Measurements from ENCODE around the gene EPS8. TPM values are rescaled to one million over a fixed set of nuclear protein-coding genes. Genes with fewer than 3 reads are reported as not detected.

Gene EPS8
- total RNA-seq, 1 experiment from 2014 or later, result 27.1 TPM

DNA sequence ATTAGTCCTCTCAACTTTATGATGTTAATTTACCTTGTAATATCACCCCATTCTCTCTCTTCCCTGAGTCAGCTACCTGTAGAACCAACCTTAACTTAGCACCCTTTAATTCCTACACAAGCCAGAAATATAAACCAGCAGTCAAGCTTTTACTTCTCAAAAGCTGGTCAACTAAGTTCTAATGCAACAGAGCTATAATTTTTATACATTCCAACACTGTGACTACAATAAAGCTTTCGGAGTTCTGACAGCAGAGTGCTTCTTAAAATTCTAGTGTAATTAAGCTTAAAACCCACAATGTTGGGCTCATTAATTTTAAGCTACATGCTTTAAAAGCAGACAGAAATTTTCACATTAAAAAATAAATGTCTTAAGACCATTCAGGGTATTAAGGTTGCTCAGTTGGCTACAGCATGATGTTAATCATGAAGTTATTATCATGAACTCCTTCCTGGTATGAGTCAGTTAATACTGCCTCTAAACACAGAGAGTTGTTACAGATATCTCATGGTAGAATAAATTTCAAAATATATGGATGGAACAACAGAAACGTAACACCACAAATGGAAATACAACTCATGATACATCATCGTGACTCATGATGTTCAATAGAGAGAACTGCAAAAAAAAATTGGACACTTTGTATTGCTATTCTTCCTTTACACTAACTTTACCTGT lies 126.7 kb downstream of the EPS8 start:
- Histone ChIP-seq H3K9me3 (replicated peaks) (no peaks in the 10 kb centered on the region), H3K27me3 (no peaks in the 10 kb centered on the region), H3K4me3 (no peak overlapping the region), H3K4me1 (no peaks in the 10 kb centered on the region), H3K27ac (no peak overlapping the region), H3K36me3 (peaks cover 5% of the 10 kb centered on the region; the same call in 1 of the 2 replicates)
- no peak for DNase-seq

DNA sequence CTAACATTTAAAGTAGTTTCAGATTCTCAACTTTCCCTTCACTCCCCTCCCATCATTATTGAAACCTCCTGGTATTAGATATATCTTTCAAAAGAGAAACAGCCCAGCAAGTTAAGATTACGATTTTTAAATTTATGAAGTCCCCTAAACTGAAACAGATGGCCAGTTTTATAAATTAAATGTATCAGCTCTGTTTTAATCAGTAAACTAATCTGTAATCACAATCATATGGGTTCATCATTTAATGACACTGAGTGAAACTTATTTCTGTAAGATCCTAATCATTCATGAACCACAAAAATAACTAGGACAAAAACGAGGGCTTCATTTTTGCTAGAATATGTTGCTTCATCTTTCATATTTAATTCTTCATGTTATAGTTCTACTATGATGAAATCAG lies 137.8 kb downstream of the EPS8 start:
- DNase-seq, result no peak
- H3K4me3 ChIP-seq, result no peak overlapping the region
- no peaks in the 10 kb centered on the region; the same call in 1 of the 2 replicates for H3K4me1 ChIP-seq
- peaks cover 13% of the 10 kb centered on the region; the same call in 1 of the 2 replicates for H3K36me3 ChIP-seq
- no peaks in the 10 kb centered on the region for H3K9me3 ChIP-seq (replicated peaks)
- H3K27me3 ChIP-seq, result no peaks in the 10 kb centered on the region
- H3K27ac ChIP-seq, result no peak overlapping the region

DNA sequence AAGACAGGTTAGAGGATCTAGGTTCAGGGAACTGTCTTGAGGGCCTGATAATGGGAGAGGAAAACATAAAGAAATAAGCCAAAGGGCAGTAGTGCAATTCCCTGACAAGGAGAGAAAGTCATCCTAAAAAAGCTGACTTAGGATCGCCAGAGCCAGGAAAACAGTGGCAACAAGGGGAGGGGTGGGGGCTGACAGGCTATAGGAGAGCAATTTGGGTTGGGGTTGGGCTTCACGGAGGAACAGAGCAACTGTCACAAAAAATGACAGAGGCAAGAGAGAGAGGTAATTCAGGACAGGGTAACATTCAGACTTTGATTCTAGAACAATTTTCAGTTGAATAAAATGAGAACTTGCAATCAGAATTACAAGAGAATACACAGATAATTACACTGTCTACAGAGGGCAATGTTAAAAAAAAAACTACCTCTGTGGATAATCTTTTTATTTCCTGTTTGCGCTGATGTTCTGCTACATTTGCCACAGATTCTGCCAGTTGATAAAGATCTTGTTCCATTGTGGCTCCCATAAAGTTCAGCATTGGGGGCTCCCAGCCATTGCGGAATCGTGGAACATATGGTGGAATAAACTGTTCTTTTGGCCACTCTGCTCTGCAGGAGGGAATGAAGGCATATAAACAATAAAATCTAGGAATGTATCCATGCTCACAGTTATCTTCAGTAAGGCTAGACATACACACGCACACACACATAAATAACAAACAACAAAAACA lies 138.6 kb downstream of the EPS8 start:
- H3K27me3 ChIP-seq, result no peaks in the 10 kb centered on the region
- no peaks in the 10 kb centered on the region; the same call in 1 of the 2 replicates for H3K4me1 ChIP-seq
- no peak overlapping the region for H3K4me3 ChIP-seq
- H3K9me3 ChIP-seq (replicated peaks), result no peaks in the 10 kb centered on the region
- peaks cover 10% of the 10 kb centered on the region for H3K36me3 ChIP-seq
- peak in 1 of 2 experiments; percentile 4 for DNase-seq
- no peak overlapping the region for H3K27ac ChIP-seq

- no peak for DNase-seq
- H3K27ac ChIP-seq, result no peak overlapping the region
- no peaks in the 10 kb centered on the region for H3K9me3 ChIP-seq (replicated peaks)
- H3K27me3 ChIP-seq, result no peaks in the 10 kb centered on the region
- H3K4me3 ChIP-seq, result no peak overlapping the region
- H3K4me1 ChIP-seq, result no peaks in the 10 kb centered on the region; the same call in 1 of the 2 replicates
- H3K36me3 ChIP-seq, result peaks cover 14% of the 10 kb centered on the region
Measured at GRCh38 chr12:15649347-15649746, 139.8 kb downstream of the EPS8 start.

GRCh38 chr12:15648558-15648957 lies 140.6 kb downstream of the EPS8 start:
- H3K27me3 ChIP-seq, result no peaks in the 10 kb centered on the region
- H3K36me3 ChIP-seq, result peaks cover 12% of the 10 kb centered on the region
- H3K4me3 ChIP-seq, result no peak overlapping the region
- H3K4me1 ChIP-seq, result no peaks in the 10 kb centered on the region; the same call in 1 of the 2 replicates
- no peaks in the 10 kb centered on the region for H3K9me3 ChIP-seq (replicated peaks)
- no peak overlapping the region for H3K27ac ChIP-seq
- no peak for DNase-seq

- Histone ChIP-seq H3K36me3 (peaks cover 12% of the 10 kb centered on the region), H3K4me1 (no peaks in the 10 kb centered on the region; the same call in 1 of the 2 replicates), H3K27ac (no peak overlapping the region), H3K4me3 (no peak overlapping the region), H3K9me3 (replicated peaks) (no peaks in the 10 kb centered on the region), H3K27me3 (no peaks in the 10 kb centered on the region)
- no peak for DNase-seq
Measured at GRCh38 chr12:15646581-15646980, 142.6 kb downstream of the EPS8 start.

DNA sequence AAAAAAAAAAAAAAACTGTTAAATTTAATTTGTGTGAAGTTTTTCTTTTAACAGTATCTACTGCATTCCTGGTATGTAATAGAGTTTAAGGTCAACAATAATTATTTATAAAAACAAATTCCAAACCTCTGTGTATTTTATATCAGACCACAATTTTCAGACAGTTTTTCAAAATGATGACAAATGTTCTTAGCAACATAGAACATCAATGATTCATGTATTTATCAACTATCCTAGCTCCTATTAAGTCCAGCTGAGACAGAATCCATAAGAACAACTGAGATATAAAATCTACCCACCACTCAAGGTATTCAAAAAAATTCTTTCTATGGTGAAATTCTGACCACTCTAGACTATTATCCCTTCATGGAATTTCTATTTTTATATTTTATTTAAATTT lies 144.5 kb downstream of the EPS8 start:
- Histone ChIP-seq H3K36me3 (peaks cover 18% of the 10 kb centered on the region), H3K4me1 (no peaks in the 10 kb centered on the region; the same call in 1 of the 2 replicates), H3K9me3 (replicated peaks) (no peaks in the 10 kb centered on the region), H3K4me3 (no peak overlapping the region), H3K27me3 (no peaks in the 10 kb centered on the region), H3K27ac (no peak overlapping the region)
- no peak for DNase-seq

DNA sequence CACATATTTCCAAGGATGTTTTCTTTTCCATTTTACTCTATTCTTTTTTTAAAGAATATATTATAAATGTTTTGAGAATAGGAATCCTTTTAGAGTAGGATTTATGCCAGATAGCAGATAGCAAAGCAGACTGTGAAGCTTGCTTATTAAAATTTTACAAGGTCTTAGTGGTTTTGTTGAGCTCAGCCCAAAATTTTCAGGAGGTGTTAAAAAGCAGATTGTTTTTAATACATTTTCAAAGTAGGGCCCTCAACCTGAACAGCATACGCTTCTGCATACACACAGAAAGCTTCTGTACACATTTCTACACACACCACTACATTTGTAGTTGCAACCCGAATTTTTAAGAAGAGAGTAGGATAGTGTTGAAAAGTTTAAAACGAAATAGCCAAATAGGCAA lies 151.0 kb downstream of the EPS8 start:
- Histone ChIP-seq H3K9me3 (replicated peaks) (no peaks in the 10 kb centered on the region), H3K4me3 (no peak overlapping the region), H3K27ac (no peak overlapping the region), H3K27me3 (no peaks in the 10 kb centered on the region), H3K4me1 (no peaks in the 10 kb centered on the region), H3K36me3 (peaks cover 8% of the 10 kb centered on the region; the same call in 1 of the 2 replicates)
- no peak for DNase-seq

DNA sequence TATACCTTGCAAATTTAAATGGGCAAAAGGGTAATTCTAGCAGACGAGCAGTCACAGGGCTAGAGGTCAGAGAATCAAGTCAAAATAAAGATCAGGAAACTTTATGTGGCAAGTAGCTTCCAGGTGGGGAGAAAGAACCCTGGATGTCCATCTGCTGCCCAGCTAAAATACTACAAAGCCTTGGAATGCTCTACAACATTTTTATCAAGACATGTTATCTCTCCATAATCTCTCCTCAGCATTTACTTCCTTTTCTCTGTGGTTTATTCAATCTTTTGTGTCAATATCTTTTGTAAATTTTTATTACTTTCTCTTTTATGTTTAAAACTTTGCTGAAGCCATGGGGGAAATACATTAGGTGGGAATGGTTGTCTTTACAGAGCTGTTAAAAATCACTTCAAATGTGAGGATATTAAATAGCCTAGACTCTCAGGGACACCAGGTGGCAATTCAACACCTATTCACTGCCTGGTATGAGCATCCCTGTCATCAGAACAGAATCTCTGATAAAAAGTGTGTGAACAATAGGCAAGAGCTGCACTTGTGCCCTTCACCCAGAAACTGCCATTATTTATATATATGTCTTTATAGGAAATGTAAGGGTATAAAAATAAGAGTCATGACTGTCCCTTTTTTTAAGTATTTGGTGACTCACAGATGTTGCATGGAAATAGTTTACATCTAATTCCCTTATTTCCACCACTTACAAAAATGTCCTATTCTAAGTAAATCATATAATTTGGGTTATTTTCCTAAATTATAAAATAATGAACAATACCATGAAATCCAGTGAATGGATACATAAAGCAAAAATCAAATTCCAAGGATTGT lies 152.9 kb downstream of the EPS8 start:
- H3K9me3 ChIP-seq (replicated peaks), result no peaks in the 10 kb centered on the region
- H3K36me3 ChIP-seq, result peaks cover 8% of the 10 kb centered on the region; the same call in 1 of the 2 replicates
- no peaks in the 10 kb centered on the region for H3K27me3 ChIP-seq
- no peak for DNase-seq
- no peak overlapping the region for H3K4me3 ChIP-seq
- H3K27ac ChIP-seq, result no peak overlapping the region
- H3K4me1 ChIP-seq, result peaks cover 5% of the 10 kb centered on the region

GRCh38 chr12:15634010-15634683 lies 155.0 kb downstream of the EPS8 start:
- H3K4me1 ChIP-seq, result peaks cover 23% of the 10 kb centered on the region
- no peak overlapping the region for H3K4me3 ChIP-seq
- H3K36me3 ChIP-seq, result peaks cover 2% of the 10 kb centered on the region; the same call in 1 of the 2 replicates
- H3K27me3 ChIP-seq, result no peaks in the 10 kb centered on the region
- no peak overlapping the region for H3K27ac ChIP-seq
- no peaks in the 10 kb centered on the region for H3K9me3 ChIP-seq (replicated peaks)
- no peak for DNase-seq

- Histone ChIP-seq H3K36me3 (no peaks in the 10 kb centered on the region; the same call in 1 of the 2 replicates), H3K27ac (no peak overlapping the region)
Measured at GRCh38 chr12:15633201-15633600, 156.0 kb downstream of the EPS8 start.

DNA sequence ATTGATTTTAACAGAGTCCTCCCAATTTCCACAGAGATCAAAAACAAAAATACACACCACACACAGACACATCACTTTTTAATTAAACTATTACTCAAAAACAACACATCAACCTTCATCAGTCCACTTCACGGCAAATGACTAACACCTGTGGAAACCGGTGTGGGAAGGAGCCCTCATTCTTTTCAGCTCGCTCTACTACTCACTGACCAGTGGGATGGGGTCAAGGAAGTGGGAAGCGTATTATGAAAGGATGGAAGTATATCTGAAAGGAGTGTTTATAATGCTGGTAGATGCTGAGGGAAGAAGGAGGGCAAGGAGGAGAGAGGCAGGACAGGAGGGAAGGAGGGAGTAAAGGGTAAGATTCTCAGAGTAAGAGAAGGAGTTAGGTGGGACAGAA lies 156.5 kb downstream of the EPS8 start:
- no peak for DNase-seq

More at GRCh38 chr12:15633201-15633600, 156.0 kb downstream of the EPS8 start:
- Histone ChIP-seq H3K4me1 (peaks cover 32% of the 10 kb centered on the region), H3K4me3 (no peak overlapping the region), H3K27me3 (no peaks in the 10 kb centered on the region), H3K9me3 (replicated peaks) (no peaks in the 10 kb centered on the region)
- DNase-seq, result no peak

DNA sequence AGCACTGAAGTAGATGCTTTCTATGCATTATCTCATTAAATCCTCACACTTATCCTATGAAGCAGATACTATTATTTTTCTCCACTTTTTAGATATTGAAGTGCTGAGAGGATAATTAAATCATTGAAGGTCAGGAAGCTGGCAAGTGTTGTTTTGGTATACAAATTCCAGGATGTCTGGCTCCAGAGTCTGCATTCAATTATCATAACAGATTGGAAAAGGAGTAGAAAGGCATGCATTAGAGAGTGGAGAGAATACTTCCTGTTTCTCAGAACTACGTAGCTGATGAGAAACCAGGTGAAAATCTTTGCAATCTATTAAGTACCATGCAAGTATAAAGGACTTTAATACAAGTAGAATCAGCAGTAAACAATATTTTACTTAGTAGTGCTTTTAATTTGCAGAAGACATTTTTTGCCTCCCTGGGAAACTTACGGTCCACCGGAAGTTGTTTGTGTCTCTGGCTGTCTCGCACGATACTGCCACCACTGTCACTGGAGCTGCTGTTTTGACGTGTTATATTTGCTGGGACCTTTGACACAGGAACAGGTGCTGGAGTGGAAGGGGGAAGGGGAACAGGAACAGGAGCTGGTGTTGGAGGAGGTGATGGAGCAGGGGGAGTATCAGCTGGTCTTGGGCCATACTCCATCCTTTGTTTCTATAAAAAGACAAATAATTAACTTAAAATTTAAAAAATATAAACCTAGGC lies 158.0 kb downstream of the EPS8 start:
- H3K4me3 ChIP-seq, result no peak overlapping the region
- H3K9me3 ChIP-seq (replicated peaks), result no peaks in the 10 kb centered on the region
- DNase-seq, result peak; percentile 8 to 45
- H3K4me1 ChIP-seq, result peaks cover 35% of the 10 kb centered on the region
- H3K27me3 ChIP-seq, result no peaks in the 10 kb centered on the region
- no peaks in the 10 kb centered on the region; the same call in 1 of the 2 replicates for H3K36me3 ChIP-seq
- H3K27ac ChIP-seq, result no peak overlapping the region

More for the DNA sequence above, 156.5 kb downstream of the EPS8 start:
- no peaks in the 10 kb centered on the region for H3K27me3 ChIP-seq
- H3K36me3 ChIP-seq, result no peaks in the 10 kb centered on the region; the same call in 1 of the 2 replicates
- peaks cover 35% of the 10 kb centered on the region for H3K4me1 ChIP-seq
- H3K9me3 ChIP-seq (replicated peaks), result no peaks in the 10 kb centered on the region
- H3K27ac ChIP-seq, result no peak overlapping the region
- no peak overlapping the region for H3K4me3 ChIP-seq

DNA sequence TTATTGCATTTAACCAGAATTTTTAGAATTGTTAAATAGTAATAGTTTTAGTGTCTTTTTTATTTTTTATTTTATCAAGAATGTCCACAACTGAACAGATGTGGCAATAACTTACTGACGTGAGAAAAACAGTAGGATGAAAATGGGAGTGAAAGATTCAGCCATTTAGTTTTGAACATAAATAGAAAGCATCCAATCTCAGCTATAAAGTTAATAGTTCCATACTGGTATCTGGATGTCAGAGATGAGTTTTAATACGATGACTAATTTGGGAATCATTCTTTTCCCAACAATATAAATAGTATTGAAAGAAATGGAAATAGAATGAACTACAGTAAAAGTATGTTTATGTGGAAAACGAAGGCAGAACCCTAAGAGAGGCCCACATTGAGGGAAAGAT lies 159.4 kb downstream of the EPS8 start:
- Histone ChIP-seq H3K9me3 (replicated peaks) (no peaks in the 10 kb centered on the region), H3K4me1 (peaks cover 35% of the 10 kb centered on the region), H3K4me3 (no peak overlapping the region), H3K36me3 (no peaks in the 10 kb centered on the region; the same call in 1 of the 2 replicates), H3K27me3 (no peaks in the 10 kb centered on the region), H3K27ac (peak overlapping the region; percentile 89)
- no peak for DNase-seq

Data from SJCRH30 (cell line).